PC-3 (cell line): ENCODE measurements around the gene PHF12.

Experiments
- CTCF ChIP-seq: fragments of 300-600 bp; sonication (generic); conservative IDR thresholded peaks from 2 replicates; pipeline ENCODE4 v1.5.1; 2017; ENCODE audit warnings: antibody characterized with exemption, low read depth, mild to moderate bottlenecking, low read length
- EZH2 ChIP-seq: fragments of 300-600 bp; sonication (generic); IDR thresholded peaks from one replicate; pipeline ENCODE4 v1.6.1; 2017; ENCODE audit warnings: antibody characterized with exemption, mild to moderate bottlenecking, low read length; ENCODE audit not compliant: unreplicated experiment
- EZH2phosphoT487 ChIP-seq: fragments of 300-600 bp; sonication (generic); IDR thresholded peaks from 2 replicates; pipeline ENCODE4 v1.6.1; 2018; ENCODE audit warnings: mild to moderate bottlenecking, antibody characterized with exemption, low read length, borderline replicate concordance

- TF ChIP-seq CTCF (no peak), EZH2phosphoT487 (no peak), EZH2 (no peak)
These were observed 25.0 kb downstream of the PHF12 start for GRCh38 chr17:28926366-28926765.
